ENCODE results near the gene SORL1. TPM values are rescaled to one million over a fixed set of nuclear protein-coding genes. Genes with fewer than 3 reads are reported as not detected.
A peak's percentile ranks its signal among the peaks of the same experiment; 100 is the strongest.
"Not testable (repeated sequence)": the region's sequence is repeated elsewhere in the genome, so short reads cannot be mapped to it uniquely, and the experiment has no call there.

The SORL1 gene
- total RNA-seq, 2 experiments from 2014 or later, result 179 to 195 TPM

GRCh38 chr11:121569332-121570299, 117.5 kb downstream of the SORL1 start:
- peaks cover 34% of the 10 kb centered on the region for H3K36me3 Mint-ChIP-seq
- H3K9me3 Mint-ChIP-seq; H3K4me1 Mint-ChIP-seq; H3K27ac Mint-ChIP-seq; DNase-seq; ATAC-seq (ENCODE audit: low read depth); H3K27me3 Mint-ChIP-seq; H3K4me3 Mint-ChIP-seq; POLR2A ChIA-PET: not testable (repeated sequence)

GRCh38 chr11:121570453-121570852, 118.3 kb downstream of the SORL1 start:
- no peak for DNase-seq
- Mint-ChIP-seq H3K4me3 (no peak overlapping the region), H3K4me1 (peaks cover 3% of the 10 kb centered on the region), H3K9me3 (no peaks in the 10 kb centered on the region), H3K27me3 (no peaks in the 10 kb centered on the region), H3K36me3 (peaks cover 37% of the 10 kb centered on the region), H3K27ac (no peak overlapping the region)
- no peak for ATAC-seq (ENCODE audit: low read depth)
- POLR2A ChIA-PET, result no interaction called here

GRCh38 chr11:121571506-121571905, 119.4 kb downstream of the SORL1 start:
- Mint-ChIP-seq H3K4me3 (no peak overlapping the region), H3K27ac (no peak overlapping the region), H3K4me1 (peaks cover 3% of the 10 kb centered on the region), H3K27me3 (no peaks in the 10 kb centered on the region), H3K36me3 (peaks cover 46% of the 10 kb centered on the region), H3K9me3 (no peaks in the 10 kb centered on the region)
- POLR2A ChIA-PET, result no interaction called here
- DNase-seq (no peak), ATAC-seq (ENCODE audit: low read depth) (no peak)

GRCh38 chr11:121572571-121573059, 120.5 kb downstream of the SORL1 start:
- H3K27me3 Mint-ChIP-seq, result no peaks in the 10 kb centered on the region
- H3K27ac Mint-ChIP-seq, result no peak overlapping the region
- no peak for DNase-seq
- no peak for ATAC-seq (ENCODE audit: low read depth)
- peaks cover 49% of the 10 kb centered on the region for H3K36me3 Mint-ChIP-seq
- POLR2A ChIA-PET, result no interaction called here
- no peaks in the 10 kb centered on the region for H3K9me3 Mint-ChIP-seq
- peaks cover 2% of the 10 kb centered on the region for H3K4me1 Mint-ChIP-seq
- no peak overlapping the region for H3K4me3 Mint-ChIP-seq

- H3K36me3 Mint-ChIP-seq, result peaks cover 63% of the 10 kb centered on the region
- peaks cover 2% of the 10 kb centered on the region for H3K9me3 Mint-ChIP-seq
- H3K4me3 Mint-ChIP-seq, result no peak overlapping the region
- peaks cover 2% of the 10 kb centered on the region for H3K4me1 Mint-ChIP-seq
- ATAC-seq (ENCODE audit: low read depth) (no peak), DNase-seq (no peak)
- no peak overlapping the region for H3K27ac Mint-ChIP-seq
- no peaks in the 10 kb centered on the region for H3K27me3 Mint-ChIP-seq
- POLR2A ChIA-PET, result no interaction called here
These were observed 122.7 kb downstream of the SORL1 start for GRCh38 chr11:121574801-121575200.

GRCh38 chr11:121575250-121575962, 123.3 kb downstream of the SORL1 start:
- ATAC-seq (ENCODE audit: low read depth), result no peak
- no peak overlapping the region for H3K27ac Mint-ChIP-seq
- POLR2A ChIA-PET, result no interaction called here

GRCh38 chr11:121575963-121576290, 123.8 kb downstream of the SORL1 start:
- ATAC-seq (ENCODE audit: low read depth) (no peak), DNase-seq (no peak)
- H3K27ac Mint-ChIP-seq, result no peak overlapping the region
- H3K9me3 Mint-ChIP-seq, result peaks cover 5% of the 10 kb centered on the region
- POLR2A ChIA-PET, result no interaction called here
- no peaks in the 10 kb centered on the region for H3K27me3 Mint-ChIP-seq
- H3K4me3 Mint-ChIP-seq, result no peak overlapping the region
- peaks cover 68% of the 10 kb centered on the region for H3K36me3 Mint-ChIP-seq
- peaks cover 2% of the 10 kb centered on the region for H3K4me1 Mint-ChIP-seq

More at GRCh38 chr11:121575250-121575962, 123.3 kb downstream of the SORL1 start:
- H3K36me3 Mint-ChIP-seq, result peaks cover 65% of the 10 kb centered on the region
- H3K9me3 Mint-ChIP-seq, result peaks cover 5% of the 10 kb centered on the region
- H3K4me1 Mint-ChIP-seq, result peaks cover 2% of the 10 kb centered on the region
- no peak overlapping the region for H3K4me3 Mint-ChIP-seq
- H3K27me3 Mint-ChIP-seq, result no peaks in the 10 kb centered on the region
- no peak for DNase-seq

GRCh38 chr11:121576531-121576930, 124.4 kb downstream of the SORL1 start:
- Mint-ChIP-seq H3K4me3 (no peak overlapping the region), H3K9me3 (peaks cover 5% of the 10 kb centered on the region), H3K36me3 (peaks cover 69% of the 10 kb centered on the region), H3K27me3 (no peaks in the 10 kb centered on the region), H3K27ac (no peak overlapping the region), H3K4me1 (peaks cover 2% of the 10 kb centered on the region)
- ATAC-seq (ENCODE audit: low read depth), result no peak
- DNase-seq, result no peak
- POLR2A ChIA-PET, result no interaction called here

- Mint-ChIP-seq H3K9me3 (peaks cover 5% of the 10 kb centered on the region), H3K27me3 (no peaks in the 10 kb centered on the region), H3K4me3 (no peak overlapping the region), H3K4me1 (peaks cover 3% of the 10 kb centered on the region), H3K36me3 (peaks cover 65% of the 10 kb centered on the region), H3K27ac (no peak overlapping the region)
- ATAC-seq (ENCODE audit: low read depth), result no peak
- DNase-seq, result no peak
- POLR2A ChIA-PET, result no interaction called here
These were observed 125.2 kb downstream of the SORL1 start for GRCh38 chr11:121577106-121577848.

GRCh38 chr11:121578251-121578976, 126.3 kb downstream of the SORL1 start:
- peaks cover 5% of the 10 kb centered on the region for H3K9me3 Mint-ChIP-seq
- H3K4me3 Mint-ChIP-seq, result no peak overlapping the region
- ATAC-seq (ENCODE audit: low read depth) (no peak), DNase-seq (no peak)
- no peaks in the 10 kb centered on the region for H3K27me3 Mint-ChIP-seq
- no peak overlapping the region for H3K27ac Mint-ChIP-seq
- POLR2A ChIA-PET, result interaction anchor here (0.6 kb wide), 1 partner anchor 610 kb away, joined by 3 read pairs; no protein-coding TSS in a partner anchor
- H3K36me3 Mint-ChIP-seq, result peaks cover 69% of the 10 kb centered on the region
- peaks cover 9% of the 10 kb centered on the region for H3K4me1 Mint-ChIP-seq

GRCh38 chr11:121580154-121580553, 128.0 kb downstream of the SORL1 start:
- POLR2A ChIA-PET, result no interaction called here
- Mint-ChIP-seq H3K36me3 (peaks cover 61% of the 10 kb centered on the region), H3K27me3 (no peaks in the 10 kb centered on the region), H3K4me1 (peaks cover 11% of the 10 kb centered on the region), H3K4me3 (no peak overlapping the region), H3K27ac (no peak overlapping the region), H3K9me3 (peaks cover 5% of the 10 kb centered on the region)
- DNase-seq (no peak), ATAC-seq (ENCODE audit: low read depth) (no peak)

GRCh38 chr11:121581607-121582006, 129.5 kb downstream of the SORL1 start:
- Mint-ChIP-seq H3K4me3 (no peak overlapping the region), H3K9me3 (peaks cover 5% of the 10 kb centered on the region), H3K36me3 (peaks cover 56% of the 10 kb centered on the region), H3K4me1 (peaks cover 11% of the 10 kb centered on the region), H3K27me3 (no peaks in the 10 kb centered on the region), H3K27ac (peak overlapping the region; percentile 2)
- ATAC-seq (ENCODE audit: low read depth), result no peak
- POLR2A ChIA-PET, result no interaction called here
- DNase-seq, result no peak

GRCh38 chr11:121582296-121582695, 130.2 kb downstream of the SORL1 start:
- Mint-ChIP-seq H3K9me3 (peaks cover 5% of the 10 kb centered on the region), H3K36me3 (peaks cover 51% of the 10 kb centered on the region), H3K4me1 (peaks cover 11% of the 10 kb centered on the region), H3K27me3 (no peaks in the 10 kb centered on the region), H3K27ac (peak overlapping the region; percentile 80), H3K4me3 (peak overlapping the region; percentile 31)
- ATAC-seq (ENCODE audit: low read depth), result peak; percentile 77
- no peak for DNase-seq
- POLR2A ChIA-PET, result no interaction called here
